ENCODE results near the gene GTF2H2C. TPM values are rescaled to one million over a fixed set of nuclear protein-coding genes. Genes with fewer than 3 reads are reported as not detected.
"Not testable (repeated sequence)": the region's sequence is repeated elsewhere in the genome, so short reads cannot be mapped to it uniquely, and the experiment has no call there.

GTF2H2C gene
- total RNA-seq, 5 donors from 2014 or later (not counting 1 experiment from before 2014, with no cell fraction given), result 27.8 to 46.6 (median 35.1) TPM

GRCh38 chr5:69601947-69602346 is 42.0 kb downstream of the GTF2H2C start:
- H3K36me3 Mint-ChIP-seq; H3K27ac ChIP-seq (ENCODE audit: low read length); H3K27me3 Mint-ChIP-seq; H3K27ac Mint-ChIP-seq; H3K9me3 ChIP-seq; H3K36me3 ChIP-seq (ENCODE audit: control insufficient read depth in 2 of 2, extremely low read depth in 1 of 2, insufficient read depth in 1 of 2, low read length in 1 of 2); ATAC-seq (replicated peaks in 1 of 4); H3K4me3 Mint-ChIP-seq; H3K4me1 ChIP-seq (ENCODE audit: control insufficient read depth in 1 of 2, extremely low read depth in 1 of 2, insufficient read depth in 2 of 2, low read length in 2 of 2); POLR2A ChIA-PET; DNase-seq; H3K4me1 Mint-ChIP-seq; H3K9me3 Mint-ChIP-seq; CTCF ChIA-PET; H3K4me3 ChIP-seq (ENCODE audit: control insufficient read depth in 1 of 2, extremely low read depth in 1 of 2, low read length in 1 of 2); H3K27me3 ChIP-seq (replicated peaks in 1 of 2; ENCODE audit: control insufficient read depth in 2 of 2, extremely low read depth in 1 of 2, insufficient read depth in 2 of 2, low read length in 1 of 2): not testable (repeated sequence)
- WGBS (ENCODE audit: insufficient coverage), result no CpG with 5 or more reads among the region's 6 CpGs

GRCh38 chr5:69606839-69607238 is 46.8 kb downstream of the GTF2H2C start:
- ATAC-seq (replicated peaks in 1 of 4); H3K4me1 Mint-ChIP-seq; H3K9me3 Mint-ChIP-seq; H3K36me3 Mint-ChIP-seq; H3K36me3 ChIP-seq (ENCODE audit: control insufficient read depth in 2 of 2, extremely low read depth in 1 of 2, insufficient read depth in 1 of 2, low read length in 1 of 2); CTCF ChIA-PET; H3K4me3 ChIP-seq (ENCODE audit: control insufficient read depth in 1 of 2, extremely low read depth in 1 of 2, low read length in 1 of 2); H3K4me1 ChIP-seq (ENCODE audit: control insufficient read depth in 1 of 2, extremely low read depth in 1 of 2, insufficient read depth in 2 of 2, low read length in 2 of 2); H3K4me3 Mint-ChIP-seq; H3K27ac Mint-ChIP-seq; POLR2A ChIA-PET; H3K27ac ChIP-seq (ENCODE audit: low read length); DNase-seq; H3K9me3 ChIP-seq; H3K27me3 ChIP-seq (replicated peaks in 1 of 2; ENCODE audit: control insufficient read depth in 2 of 2, extremely low read depth in 1 of 2, insufficient read depth in 2 of 2, low read length in 1 of 2); H3K27me3 Mint-ChIP-seq: not testable (repeated sequence)
- WGBS (ENCODE audit: insufficient coverage), result no CpG with 5 or more reads among the region's 6 CpGs

GRCh38 chr5:69607750-69608149 is 47.8 kb downstream of the GTF2H2C start:
- H3K27ac ChIP-seq (ENCODE audit: low read length); DNase-seq; POLR2A ChIA-PET; H3K27me3 Mint-ChIP-seq; H3K36me3 ChIP-seq (ENCODE audit: control insufficient read depth in 2 of 2, extremely low read depth in 1 of 2, insufficient read depth in 1 of 2, low read length in 1 of 2); H3K36me3 Mint-ChIP-seq; H3K4me1 Mint-ChIP-seq; CTCF ChIA-PET; H3K4me1 ChIP-seq (ENCODE audit: control insufficient read depth in 1 of 2, extremely low read depth in 1 of 2, insufficient read depth in 2 of 2, low read length in 2 of 2); H3K27me3 ChIP-seq (replicated peaks in 1 of 2; ENCODE audit: control insufficient read depth in 2 of 2, extremely low read depth in 1 of 2, insufficient read depth in 2 of 2, low read length in 1 of 2); H3K4me3 ChIP-seq (ENCODE audit: control insufficient read depth in 1 of 2, extremely low read depth in 1 of 2, low read length in 1 of 2); H3K9me3 ChIP-seq; H3K27ac Mint-ChIP-seq; ATAC-seq (replicated peaks in 1 of 4); H3K4me3 Mint-ChIP-seq; H3K9me3 Mint-ChIP-seq: not testable (repeated sequence)
- no CpG with 5 or more reads among the region's 1 CpG for WGBS (ENCODE audit: insufficient coverage)

- POLR2A ChIA-PET; H3K36me3 Mint-ChIP-seq; H3K9me3 Mint-ChIP-seq; H3K27ac ChIP-seq (ENCODE audit: low read length); H3K27ac Mint-ChIP-seq; H3K27me3 Mint-ChIP-seq; DNase-seq; CTCF ChIA-PET; H3K9me3 ChIP-seq; H3K36me3 ChIP-seq (ENCODE audit: control insufficient read depth in 2 of 2, extremely low read depth in 1 of 2, insufficient read depth in 1 of 2, low read length in 1 of 2); H3K4me3 Mint-ChIP-seq; H3K4me1 ChIP-seq (ENCODE audit: control insufficient read depth in 1 of 2, extremely low read depth in 1 of 2, insufficient read depth in 2 of 2, low read length in 2 of 2); H3K4me1 Mint-ChIP-seq; H3K27me3 ChIP-seq (replicated peaks in 1 of 2; ENCODE audit: control insufficient read depth in 2 of 2, extremely low read depth in 1 of 2, insufficient read depth in 2 of 2, low read length in 1 of 2); ATAC-seq (replicated peaks in 1 of 4); H3K4me3 ChIP-seq (ENCODE audit: control insufficient read depth in 1 of 2, extremely low read depth in 1 of 2, low read length in 1 of 2): not testable (repeated sequence)
- WGBS (ENCODE audit: insufficient coverage), result no CpG with 5 or more reads among the region's 6 CpGs
Observed at GRCh38 chr5:69608861-69609496, 49.0 kb downstream of the GTF2H2C start.

GRCh38 chr5:69614843-69615242 is 54.9 kb downstream of the GTF2H2C start:
- H3K36me3 Mint-ChIP-seq; H3K9me3 Mint-ChIP-seq; H3K4me1 Mint-ChIP-seq; H3K36me3 ChIP-seq (ENCODE audit: control insufficient read depth in 2 of 2, extremely low read depth in 1 of 2, insufficient read depth in 1 of 2, low read length in 1 of 2); DNase-seq; H3K27me3 Mint-ChIP-seq; H3K27me3 ChIP-seq (replicated peaks in 1 of 2; ENCODE audit: control insufficient read depth in 2 of 2, extremely low read depth in 1 of 2, insufficient read depth in 2 of 2, low read length in 1 of 2); H3K4me3 ChIP-seq (ENCODE audit: control insufficient read depth in 1 of 2, extremely low read depth in 1 of 2, low read length in 1 of 2); H3K4me1 ChIP-seq (ENCODE audit: control insufficient read depth in 1 of 2, extremely low read depth in 1 of 2, insufficient read depth in 2 of 2, low read length in 2 of 2); ATAC-seq (replicated peaks in 1 of 4); H3K27ac ChIP-seq (ENCODE audit: low read length); H3K9me3 ChIP-seq; H3K4me3 Mint-ChIP-seq; H3K27ac Mint-ChIP-seq; POLR2A ChIA-PET; CTCF ChIA-PET: not testable (repeated sequence)
- WGBS (ENCODE audit: insufficient coverage), result no CpG with 5 or more reads among the region's 7 CpGs

GRCh38 chr5:69631879-69632278 is 71.9 kb downstream of the GTF2H2C start:
- H3K27ac ChIP-seq (ENCODE audit: low read length); H3K27me3 ChIP-seq (replicated peaks in 1 of 2; ENCODE audit: control insufficient read depth in 2 of 2, extremely low read depth in 1 of 2, insufficient read depth in 2 of 2, low read length in 1 of 2); H3K4me3 ChIP-seq (ENCODE audit: control insufficient read depth in 1 of 2, extremely low read depth in 1 of 2, low read length in 1 of 2); H3K9me3 ChIP-seq; H3K27me3 Mint-ChIP-seq; H3K4me1 Mint-ChIP-seq; H3K4me3 Mint-ChIP-seq; CTCF ChIA-PET; H3K4me1 ChIP-seq (ENCODE audit: control insufficient read depth in 1 of 2, extremely low read depth in 1 of 2, insufficient read depth in 2 of 2, low read length in 2 of 2); H3K27ac Mint-ChIP-seq; H3K9me3 Mint-ChIP-seq; H3K36me3 ChIP-seq (ENCODE audit: control insufficient read depth in 2 of 2, extremely low read depth in 1 of 2, insufficient read depth in 1 of 2, low read length in 1 of 2); ATAC-seq (replicated peaks in 1 of 4); POLR2A ChIA-PET; H3K36me3 Mint-ChIP-seq: not testable (repeated sequence)
- 100% methylated on average over 1 of the region's 9 CpGs for WGBS (ENCODE audit: insufficient coverage)
- peak in 3 of 35 experiments; percentile 0 to 10 (median 3) for DNase-seq

All from T-cell (primary cell).